H1 (cell line): Measurements from ENCODE around the gene HMGN1. TPM values are rescaled to one million over a fixed set of nuclear protein-coding genes. Genes with fewer than 3 reads are reported as not detected.

Experiments
- CTCF ChIA-PET: fragments of 300-600 bp; sonication (Branson Sonifier 250); formaldehyde crosslinking; loops from one replicate; lab custom pipeline; 2021; ENCODE audit not compliant: partially characterized antibody; lab: Charles Lee
- POLR2A ChIA-PET: fragments of 300-600 bp; sonication (Branson Sonifier 250); formaldehyde crosslinking; loops from one replicate; lab custom pipeline; 2021; ENCODE audit warnings: inconsistent platforms; ENCODE audit not compliant: partially characterized antibody; lab: Charles Lee
- DNase-seq, 2 experiments: peaks; one replicate each; pipeline versions ENCODE4 v3.0.0 to v3.0.0-alpha.2; 2010 to 2022; ENCODE audit warnings: low spot score in 2 of 2, low read depth in 1 of 2, mixed read lengths in 1 of 2
- FAIRE-seq: peaks from 2 replicates; lab custom pipeline; 2011; peaks lifted over from hg19 to GRCh38; lab: Jason Lieb, UNC
- H2AFZ ChIP-seq: 2 replicates; pipeline ENCODE4 v1.8.1; 2012; ENCODE audit warnings: low read length, inconsistent platforms
- H2AK5ac ChIP-seq: 2 replicates; pipeline ENCODE4 v1.6.1; 2013; ENCODE audit warnings: low read depth, low read length
- H2BK120ac ChIP-seq: replicated peaks from 2 replicates; pipeline ENCODE3; 2013; ENCODE audit warnings: low read depth, low read length, inconsistent platforms
- H2BK12ac ChIP-seq: 2 replicates; pipeline ENCODE4 v1.6.1; 2013; ENCODE audit warnings: low read depth, low read length
- H2BK15ac ChIP-seq: 2 replicates; pipeline ENCODE4 v1.6.1; 2013; ENCODE audit warnings: low read length
- H2BK20ac ChIP-seq: 2 replicates; pipeline ENCODE4 v1.6.1; 2013; ENCODE audit warnings: low read length
- H2BK5ac ChIP-seq: 2 replicates; pipeline ENCODE4 v1.6.1; 2013; ENCODE audit warnings: low read depth, low read length
- H3K14ac ChIP-seq: 2 replicates; pipeline ENCODE4 v1.6.1; 2013; ENCODE audit warnings: inconsistent platforms; ENCODE audit not compliant: insufficient read length
- H3K18ac ChIP-seq: 2 replicates; pipeline ENCODE4 v1.6.1; 2013; ENCODE audit warnings: low read length; ENCODE audit errors: extremely low read depth
- H3K23ac ChIP-seq: 2 replicates; pipeline ENCODE4 v1.6.1; 2013; ENCODE audit warnings: inconsistent platforms; ENCODE audit not compliant: insufficient read length
- H3K23me2 ChIP-seq: 2 replicates; pipeline ENCODE4 v1.6.1; 2013; ENCODE audit warnings: low read depth, low read length
- H3K27ac ChIP-seq: 2 replicates; pipeline ENCODE4 v1.6.1; 2011; ENCODE audit warnings: low read depth, low read length, inconsistent platforms
- H3K27me3 ChIP-seq, 4 experiments: replicated peaks in 1 of 4; 1 replicate in 1 of 4; 2 replicates in 3 of 4; pipeline versions ENCODE4 v1.6.1 to v1.8.1; 2011 to 2013; ENCODE audit warnings: low read length in 3 of 4, mild to moderate bottlenecking in 3 of 4, inconsistent platforms in 2 of 4, mixed read lengths in 2 of 4, moderate library complexity in 1 of 4; ENCODE audit not compliant: control insufficient read depth in 3 of 4, insufficient read depth in 3 of 4; ENCODE audit errors: extremely low read depth in 1 of 4
- H3K36me3 ChIP-seq, 4 experiments: 2 replicates each; pipeline versions ENCODE4 v1.6.1 to v1.8.1; 2011 to 2013; ENCODE audit warnings: mild to moderate bottlenecking in 4 of 4, low read length in 3 of 4, moderate library complexity in 2 of 4, control low read depth in 1 of 4, inconsistent platforms in 1 of 4; ENCODE audit not compliant: insufficient read depth in 4 of 4, control insufficient read depth in 2 of 4
- H3K4ac ChIP-seq: replicated peaks from 2 replicates; pipeline ENCODE3; 2013; ENCODE audit warnings: low read length, low read depth, mixed read lengths, inconsistent platforms; ENCODE audit not compliant: insufficient read length
- H3K4me1 ChIP-seq, 4 experiments: replicated peaks in 1 of 4; 1 replicate in 1 of 4; 2 replicates in 3 of 4; pipeline versions ENCODE4 v1.6.1 to v1.8.1; 2011 to 2013; ENCODE audit warnings: low read length in 3 of 4, inconsistent platforms in 2 of 4, mixed read lengths in 1 of 4; ENCODE audit not compliant: insufficient read depth in 4 of 4, control insufficient read depth in 3 of 4
- H3K4me2 ChIP-seq, 2 experiments: 2 replicates each; pipeline versions ENCODE4 v1.6.1 to v1.8.1; 2011 to 2013; ENCODE audit warnings: low read depth in 2 of 2, low read length in 2 of 2, control low read depth in 1 of 2, inconsistent platforms in 1 of 2, mild to moderate bottlenecking in 1 of 2; ENCODE audit not compliant: insufficient read depth in 1 of 2
- H3K4me3 ChIP-seq, 4 experiments: fragments of 200-600, 300-600 bp in 1 of 4; sonication (generic), shearing (Covaris generic), sonication (Bioruptor Twin) in 1 of 4; 2 replicates each; pipeline versions ENCODE4 v1.5.1 to v1.8.1; 2011 to 2016; ENCODE audit warnings: low read length in 4 of 4, low read depth in 3 of 4, control low read depth in 2 of 4, inconsistent platforms in 2 of 4, mild to moderate bottlenecking in 2 of 4, mixed read lengths in 1 of 4, moderate library complexity in 1 of 4; ENCODE audit not compliant: insufficient read depth in 2 of 4; ENCODE audit errors: extremely low read depth in 1 of 4
- H3K56ac ChIP-seq: replicated peaks from 2 replicates; pipeline ENCODE3; 2013; ENCODE audit warnings: low read depth, mild to moderate bottlenecking, mixed read lengths, low read length, inconsistent platforms; ENCODE audit not compliant: insufficient read length
- H3K79me1 ChIP-seq: 2 replicates; pipeline ENCODE4 v1.6.1; 2013; ENCODE audit warnings: low read depth, low read length, control low read depth
- H3K79me2 ChIP-seq, 2 experiments: 2 replicates each; pipeline versions ENCODE4 v1.6.1 to v1.8.1; 2012 to 2013; ENCODE audit warnings: low read length in 2 of 2, mild to moderate bottlenecking in 2 of 2, inconsistent platforms in 1 of 2; ENCODE audit not compliant: insufficient read depth in 2 of 2, control insufficient read depth in 1 of 2
- H3K9ac ChIP-seq, 4 experiments: replicated peaks in 1 of 4; 1 replicate in 1 of 4; 2 replicates in 3 of 4; pipeline versions ENCODE4 v1.6.1 to v1.8.1; 2011 to 2013; ENCODE audit warnings: low read depth in 3 of 4, low read length in 3 of 4, control low read depth in 2 of 4, mild to moderate bottlenecking in 2 of 4, moderate library complexity in 2 of 4, inconsistent platforms in 1 of 4; ENCODE audit errors: extremely low read depth in 1 of 4
- H3K9me3 ChIP-seq, 2 experiments: 2 replicates each; pipeline versions ENCODE4 v1.6.1 to v1.8.1; 2012 to 2013; ENCODE audit warnings: mild to moderate bottlenecking in 2 of 2, moderate library complexity in 2 of 2, control low read depth in 1 of 2, inconsistent platforms in 1 of 2, low read depth in 1 of 2, low read length in 1 of 2, mixed read lengths in 1 of 2; ENCODE audit not compliant: insufficient read depth in 2 of 2
- H4K20me1 ChIP-seq, 2 experiments: replicated peaks in 1 of 2; 2 replicates each; pipeline versions ENCODE3 to v1.8.1; 2011 to 2013; ENCODE audit warnings: inconsistent platforms in 2 of 2, low read length in 2 of 2, mild to moderate bottlenecking in 1 of 2; ENCODE audit not compliant: insufficient read depth in 2 of 2, control insufficient read depth in 1 of 2
- H4K5ac ChIP-seq: 2 replicates; pipeline ENCODE4 v1.6.1; 2013; ENCODE audit warnings: low read length, low read depth, mixed read lengths, inconsistent platforms; ENCODE audit not compliant: insufficient read length
- H4K8ac ChIP-seq: 2 replicates; pipeline ENCODE4 v1.8.0; 2013; ENCODE audit warnings: mild to moderate bottlenecking, moderate library complexity, low read length, inconsistent platforms; ENCODE audit not compliant: insufficient read depth; ENCODE audit errors: extremely low read depth
- H4K91ac ChIP-seq: replicated peaks from 2 replicates; pipeline ENCODE3; 2013; ENCODE audit warnings: low read length, mixed read lengths, inconsistent platforms; ENCODE audit not compliant: insufficient read length
- RAD21 ChIP-seq, 2 experiments: IDR thresholded peaks in 1 of 2; conservative IDR thresholded peaks in 1 of 2; 2 replicates each; pipeline ENCODE4 v1.6.1; 2011; ENCODE audit warnings: low read depth in 2 of 2, low read length in 2 of 2, improper control_type of control experiment in 1 of 2, inconsistent platforms in 1 of 2, mild to moderate bottlenecking in 1 of 2, moderate library complexity in 1 of 2
- WGBS, 2 experiments: shearing (Covaris generic) in 1 of 2; methylation state at CpG; one replicate each; pipeline versions ENCODE4 v1.1.6 to v1.1.7; 2013 to 2015; ENCODE audit warnings: low lambda C conversion rate in 2 of 2, mixed read lengths in 2 of 2, inconsistent platforms in 1 of 2, low coverage in 1 of 2, missing lambda C conversion rate in 1 of 2; ENCODE audit not compliant: insufficient replicate concordance in 2 of 2, insufficient coverage in 1 of 2, insufficient read length in 1 of 2; ENCODE audit errors: extremely low coverage in 1 of 2, missing lambda C conversion rate in 1 of 2; 5-methylcytosine and 5-hydroxymethylcytosine counted together
- polyA plus RNA-seq, 7 experiments: library from polyadenylated mRNA; depleted of rRNA in 3 of 7; stranded (reverse) in 5 of 7; unstranded in 2 of 7; fragments of >200 nt in 5 of 7; fragments of 200-250 nt in 2 of 7; gene quantifications; 1 replicate in 5 of 7; 2 replicates in 1 of 7; 4 replicates in 1 of 7; pipeline versions ENCODE4 v1.2.1 to v1.2.3, GENCODE V29; 2011 to 2013; ENCODE audit warnings: missing spikeins in 2 of 7, mixed read lengths in 2 of 7
- total RNA-seq: library from RNA; stranded (reverse); fragmentation: NEBNext Ultra II Directional; extraction: Animal tissue kit (Norgen Biotek cat#: 25700); gene quantifications from 2 replicates; pipeline ENCODE4 v1.2.1, GENCODE V29; 2021

The HMGN1 gene
- total and polyA plus RNA-seq, 2 of the 8 experiments (the other 6 are each of a cell fraction or from before 2014, with no cell fraction given), result 279 to 505 TPM

DNA sequence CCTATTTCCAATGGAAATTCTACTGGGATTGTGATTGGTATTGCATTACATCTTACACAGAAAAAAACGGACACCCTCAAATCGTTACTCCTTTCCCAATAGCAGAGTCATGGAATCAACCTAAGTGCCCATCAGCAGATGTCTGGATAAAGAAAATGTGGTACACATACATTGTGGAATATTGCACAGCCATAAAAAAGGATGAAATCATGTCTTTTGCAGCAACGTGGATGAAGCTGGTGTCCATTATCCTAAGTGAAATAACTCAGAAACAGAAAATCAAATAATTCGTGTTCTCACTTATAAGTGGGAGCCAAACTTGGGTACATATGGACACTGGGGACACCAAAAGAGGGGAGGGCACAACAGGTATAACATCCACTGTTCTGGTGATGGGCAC, 14.3 kb downstream of the HMGN1 start:
- Histone ChIP-seq H2BK12ac (no peak overlapping the region), H3K9me3 (no peaks in the 10 kb centered on the region), H3K23ac (no peak overlapping the region), H2AK5ac (no peak overlapping the region), H3K4ac (no peak overlapping the region), H3K4me2 (no peak overlapping the region), H2BK5ac (no peak overlapping the region), H3K79me1 (no peaks in the 10 kb centered on the region), H3K56ac (no peak overlapping the region), H2BK120ac (no peak overlapping the region), H4K20me1 (no peaks in the 10 kb centered on the region), H2BK15ac (no peak overlapping the region), H3K18ac (no peak overlapping the region), H3K23me2 (no peaks in the 10 kb centered on the region), H3K36me3 (no peaks in the 10 kb centered on the region), H3K4me1 (no peaks in the 10 kb centered on the region; a peak in 1 of 7 replicates), H4K8ac (no peak overlapping the region), H3K14ac (no peak overlapping the region), H4K5ac (no peak overlapping the region), H2BK20ac (no peak overlapping the region), H3K4me3 (no peak overlapping the region), H3K9ac (no peak overlapping the region), H3K27ac (no peak overlapping the region), H2AFZ (no peak overlapping the region), H3K79me2 (no peaks in the 10 kb centered on the region), H3K27me3 (no peaks in the 10 kb centered on the region), H4K91ac (no peak overlapping the region)
- FAIRE-seq (no peak), DNase-seq (no peak)
- WGBS, 2 experiments, result 89% methylated on average over 4 of the region's 4 CpGs; no CpG with 5 or more reads in 1 of the 2 experiments
- POLR2A ChIA-PET, result interaction anchor here (0.8 to 6.6 kb wide), 2 partner anchors 13 to 22 kb away, joined by 4 to 80 read pairs; partner anchors contain the start of gene HMGN1
- CTCF ChIA-PET, result interaction anchor here (0.7 kb wide), 1 partner anchor 25 kb away, joined by 3 read pairs; no protein-coding TSS in a partner anchor
- no peak for TF ChIP-seq RAD21 (IDR thresholded peaks at IDR 0.05 in 1 of 2, conservative IDR thresholded peaks at IDR 0.05 in 1 of 2; ENCODE audit: low read depth in 2 of 2, low read length in 2 of 2)
